Ureter (tissue), 1 donor: ENCODE data around the gene LMLN. TPM values are rescaled to one million over a fixed set of nuclear protein-coding genes. Genes with fewer than 3 reads are reported as not detected.
"Not testable (repeated sequence)": the region's sequence is repeated elsewhere in the genome, so short reads cannot be mapped to it uniquely, and the experiment has no call there.

Source experiments
- DNase-seq: peaks from one replicate; pipeline ENCODE4 v3.0.0-alpha.2; 2020; ENCODE audit warnings: low spot score
- total RNA-seq: library from RNA; stranded (reverse); gene quantifications from one replicate; pipeline ENCODE4 v1.2.4, GENCODE V29; 2023
- donor health status: DM: yes; HTN: yes; CAD: no.

The LMLN gene
- total RNA-seq, 1 donor from 2014 or later = 11.2 TPM

GRCh38 chr3:198027045-198027798 lies 67.2 kb downstream of the LMLN start:
- DNase-seq = no peak

GRCh38 chr3:198027799-198028390 lies 67.9 kb downstream of the LMLN start:
- no peak for DNase-seq

- DNase-seq = no peak
Measured at GRCh38 chr3:198028718-198029117, 68.7 kb downstream of the LMLN start.

- DNase-seq = no peak
Measured at GRCh38 chr3:198030125-198030524, 70.1 kb downstream of the LMLN start.

- no peak for DNase-seq
Measured at GRCh38 chr3:198030726-198031125, 70.7 kb downstream of the LMLN start.

- no peak for DNase-seq
Measured at GRCh38 chr3:198032039-198032936, 72.3 kb downstream of the LMLN start.

GRCh38 chr3:198043119-198043518 lies 83.1 kb downstream of the LMLN start:
- no peak for DNase-seq

- no peak for DNase-seq
Measured at GRCh38 chr3:198046120-198046857, 86.3 kb downstream of the LMLN start.

GRCh38 chr3:198048445-198048844 lies 88.4 kb downstream of the LMLN start:
- no peak for DNase-seq

GRCh38 chr3:198051836-198052235 lies 91.8 kb downstream of the LMLN start:
- DNase-seq = no peak

- DNase-seq = not testable (repeated sequence)
Measured at GRCh38 chr3:198053462-198053861, 93.4 kb downstream of the LMLN start.

- no peak for DNase-seq
Measured at GRCh38 chr3:198061119-198062067, 101.4 kb downstream of the LMLN start.

GRCh38 chr3:198062068-198062465 lies 102.0 kb downstream of the LMLN start:
- DNase-seq = no peak

GRCh38 chr3:198064420-198064819 lies 104.4 kb downstream of the LMLN start:
- DNase-seq = no peak

- DNase-seq = no peak
Measured at GRCh38 chr3:198065897-198066296, 105.9 kb downstream of the LMLN start.

GRCh38 chr3:198067416-198067815 lies 107.4 kb downstream of the LMLN start:
- DNase-seq = no peak

GRCh38 chr3:198070871-198071270 lies 110.9 kb downstream of the LMLN start:
- DNase-seq = no peak

- DNase-seq = no peak
Measured at GRCh38 chr3:198071602-198072287, 111.7 kb downstream of the LMLN start.

- no peak for DNase-seq
Measured at GRCh38 chr3:198076722-198077308, 116.8 kb downstream of the LMLN start.
